Neural progenitor cell (in vitro differentiated cells): ENCODE measurements around the gene BSND. TPM values are rescaled to one million over a fixed set of nuclear protein-coding genes. Genes with fewer than 3 reads are reported as not detected.
"Not testable (repeated sequence)": the region's sequence is repeated elsewhere in the genome, so short reads cannot be mapped to it uniquely, and the experiment has no call there.

Source experiments
- DNase-seq: peaks from one replicate; pipeline ENCODE4 v3.0.0-alpha.2; 2016; ENCODE audit warnings: low spot score
- H2AFZ ChIP-seq: fragments of 200-600 bp; sonication (generic); replicated peaks from 2 replicates; pipeline ENCODE4 v1.6.1; 2016; ENCODE audit warnings: antibody characterized with exemption
- H3F3A ChIP-seq: fragments of 200-600 bp; sonication (generic); 2 replicates; pipeline ENCODE4 v1.6.1; 2016; ENCODE audit warnings: antibody characterized with exemption, low read depth
- H3K27ac ChIP-seq: fragments of 200-600 bp; sonication (generic); 2 replicates; pipeline ENCODE4 v1.5.1; 2016; ENCODE audit warnings: mild to moderate bottlenecking
- H3K27me3 ChIP-seq: fragments of 200-600 bp; sonication (generic); 2 replicates; pipeline ENCODE4 v1.6.1; 2016; ENCODE audit warnings: mild to moderate bottlenecking, moderate library complexity
- H3K36me3 ChIP-seq: fragments of 200-600 bp; sonication (generic); 2 replicates; pipeline ENCODE4 v1.5.1; 2016
- H3K4me1 ChIP-seq: fragments of 200-600 bp; sonication (generic); 2 replicates; pipeline ENCODE4 v1.6.1; 2016; ENCODE audit warnings: mixed run types
- H3K4me2 ChIP-seq: fragments of 200-600 bp; sonication (generic); 2 replicates; pipeline ENCODE4 v1.6.1; 2016
- H3K4me3 ChIP-seq: fragments of 200-600 bp; sonication (generic); 2 replicates; pipeline ENCODE4 v1.5.1; 2016
- H3K79me2 ChIP-seq: fragments of 200-600 bp; sonication (generic); 2 replicates; pipeline ENCODE4 v1.6.1; 2016; ENCODE audit warnings: low read depth
- H3K9ac ChIP-seq: fragments of 200-600 bp; sonication (generic); 2 replicates; pipeline ENCODE4 v1.6.1; 2016
- H3K9me3 ChIP-seq: fragments of 200-600 bp; sonication (generic); 2 replicates; pipeline ENCODE4 v1.5.1; 2016; ENCODE audit warnings: low read depth
- H4K20me1 ChIP-seq: fragments of 200-600 bp; sonication (generic); 2 replicates; pipeline ENCODE4 v1.6.1; 2016; ENCODE audit warnings: low read depth
- H3K27ac Mint-ChIP-seq: 3 replicates; pipeline ENCODE4 v1.8.0; 2021; ENCODE audit warnings: mixed read lengths
- H3K27me3 Mint-ChIP-seq: 2 replicates; pipeline ENCODE4 v1.8.0; 2022; ENCODE audit warnings: low read depth, mild to moderate bottlenecking, inconsistent platforms, moderate library complexity, mixed read lengths; ENCODE audit not compliant: insufficient read depth
- H3K36me3 Mint-ChIP-seq: 3 replicates; pipeline ENCODE4 v1.8.0; 2021; ENCODE audit warnings: mixed read lengths
- H3K4me1 Mint-ChIP-seq: 3 replicates; pipeline ENCODE4 v1.8.0; 2021; ENCODE audit warnings: mixed read lengths
- H3K4me3 Mint-ChIP-seq: 3 replicates; pipeline ENCODE4 v1.8.0; 2021; ENCODE audit warnings: mild to moderate bottlenecking, moderate library complexity, mixed read lengths
- H3K9me3 Mint-ChIP-seq: 3 replicates; pipeline ENCODE4 v1.8.0; 2020; ENCODE audit warnings: mixed read lengths
- EZH2 ChIP-seq: fragments of 200-600 bp; sonication (generic); IDR thresholded peaks from 2 replicates; pipeline ENCODE4 v1.6.1; 2017; ENCODE audit warnings: antibody characterized with exemption, mild to moderate bottlenecking, moderate library complexity
- EZH2phosphoT487 ChIP-seq: fragments of 200-600 bp; sonication (generic); IDR thresholded peaks from 2 replicates; pipeline ENCODE4 v1.6.1; 2017; ENCODE audit warnings: antibody characterized with exemption
- total RNA-seq: library from RNA; depleted of rRNA; stranded (reverse); fragments of >200 nt; gene quantifications from 2 replicates; pipeline ENCODE4 v1.2.3, GENCODE V29; 2015; ENCODE audit warnings: low replicate concordance
- TF ChIP-seq, protein P1 (sequence below): fragments of 200-600 bp; sonication (generic); IDR thresholded peaks from 2 replicates; pipeline ENCODE4 v1.5.1; 2017; ENCODE audit warnings: antibody characterized with exemption, mild to moderate bottlenecking

The BSND gene
- total RNA-seq, 1 donor from 2014 or later: not detected

DNA sequence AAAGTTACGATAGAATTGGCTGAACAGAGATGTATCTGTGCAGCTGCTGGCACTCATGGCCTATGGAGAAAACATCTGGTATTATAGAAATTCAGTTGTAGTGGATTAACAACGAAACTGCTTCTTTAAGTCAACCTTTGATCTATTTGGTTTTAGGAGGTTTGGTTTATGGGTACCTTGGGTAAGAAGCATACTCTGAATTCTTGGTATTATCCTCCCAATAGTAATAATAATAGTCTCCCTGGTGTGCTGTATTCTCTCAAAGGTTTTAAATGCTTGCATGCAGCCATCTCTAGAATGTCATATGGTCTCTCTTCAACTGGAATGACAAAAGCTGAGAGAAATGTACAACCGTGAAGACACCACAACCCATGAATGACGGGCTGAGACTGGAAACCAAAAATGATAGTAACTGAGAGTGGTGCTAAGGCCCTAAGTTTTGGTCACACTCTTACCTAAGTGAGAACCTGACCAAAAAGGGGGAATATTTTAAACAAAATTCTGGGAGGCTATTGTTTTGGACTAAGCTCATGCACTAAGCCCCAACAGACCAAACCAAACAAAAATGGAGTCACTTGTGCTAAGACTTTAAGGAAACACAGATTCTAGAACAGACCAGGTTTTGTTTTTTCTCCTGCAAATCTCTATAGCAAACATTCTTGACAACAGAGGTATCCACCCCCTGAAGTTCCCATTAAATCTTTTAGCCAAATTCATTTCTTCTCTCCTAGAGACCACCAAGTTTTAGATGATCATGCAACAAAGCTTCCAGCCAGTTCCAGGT, 35.9 kb upstream of the BSND start:
- TF ChIP-seq EZH2 (no peak), EZH2phosphoT487 (no peak)
- Histone ChIP-seq H3K27ac (no peak overlapping the region), H3K27me3 (no peaks in the 10 kb centered on the region), H3K9ac (no peak overlapping the region), H3F3A (no peaks in the 10 kb centered on the region), H2AFZ (no peak overlapping the region), H3K4me3 (no peak overlapping the region), H3K36me3 (no peaks in the 10 kb centered on the region), H3K4me2 (no peak overlapping the region), H3K79me2 (no peaks in the 10 kb centered on the region), H4K20me1 (no peaks in the 10 kb centered on the region), H3K4me1 (no peaks in the 10 kb centered on the region), H3K9me3 (peaks cover 9% of the 10 kb centered on the region)
- Mint-ChIP-seq H3K4me1 (peaks cover 3% of the 10 kb centered on the region), H3K4me3 (no peak overlapping the region), H3K36me3 (no peaks in the 10 kb centered on the region), H3K27ac (no peak overlapping the region), H3K9me3 (peaks cover 9% of the 10 kb centered on the region), H3K27me3 (peaks cover 9% of the 10 kb centered on the region)
- DNase-seq: no peak

DNA sequence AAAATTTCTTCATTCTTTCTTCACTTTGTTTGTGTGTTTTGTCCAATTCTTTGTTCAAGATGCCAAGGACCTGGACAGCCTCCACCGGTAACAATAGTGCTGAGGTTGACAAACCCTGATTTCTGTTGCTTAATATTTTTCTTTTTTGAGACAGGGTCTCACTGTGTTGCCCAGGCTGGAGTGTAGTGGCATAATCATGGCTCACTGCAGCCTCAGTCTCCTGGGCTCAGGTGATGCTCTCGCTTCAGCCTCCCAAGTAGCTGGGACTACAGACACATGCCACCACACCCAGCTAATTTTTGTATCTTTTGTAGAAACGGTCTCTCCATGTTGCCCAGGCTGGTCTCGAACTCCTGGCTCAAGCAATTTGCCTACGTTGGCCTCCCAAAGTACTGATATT, 34.9 kb upstream of the BSND start:
- not testable (repeated sequence) for H3F3A ChIP-seq, H3K4me3 Mint-ChIP-seq, H3K79me2 ChIP-seq, H3K9me3 Mint-ChIP-seq, H3K4me3 ChIP-seq, H2AFZ ChIP-seq, H3K27me3 Mint-ChIP-seq, H3K27ac ChIP-seq, H3K4me1 ChIP-seq, DNase-seq, H3K36me3 ChIP-seq, H3K9me3 ChIP-seq, H3K4me2 ChIP-seq, H4K20me1 ChIP-seq, H3K4me1 Mint-ChIP-seq, H3K27ac Mint-ChIP-seq, H3K36me3 Mint-ChIP-seq, H3K9ac ChIP-seq, H3K27me3 ChIP-seq

DNA sequence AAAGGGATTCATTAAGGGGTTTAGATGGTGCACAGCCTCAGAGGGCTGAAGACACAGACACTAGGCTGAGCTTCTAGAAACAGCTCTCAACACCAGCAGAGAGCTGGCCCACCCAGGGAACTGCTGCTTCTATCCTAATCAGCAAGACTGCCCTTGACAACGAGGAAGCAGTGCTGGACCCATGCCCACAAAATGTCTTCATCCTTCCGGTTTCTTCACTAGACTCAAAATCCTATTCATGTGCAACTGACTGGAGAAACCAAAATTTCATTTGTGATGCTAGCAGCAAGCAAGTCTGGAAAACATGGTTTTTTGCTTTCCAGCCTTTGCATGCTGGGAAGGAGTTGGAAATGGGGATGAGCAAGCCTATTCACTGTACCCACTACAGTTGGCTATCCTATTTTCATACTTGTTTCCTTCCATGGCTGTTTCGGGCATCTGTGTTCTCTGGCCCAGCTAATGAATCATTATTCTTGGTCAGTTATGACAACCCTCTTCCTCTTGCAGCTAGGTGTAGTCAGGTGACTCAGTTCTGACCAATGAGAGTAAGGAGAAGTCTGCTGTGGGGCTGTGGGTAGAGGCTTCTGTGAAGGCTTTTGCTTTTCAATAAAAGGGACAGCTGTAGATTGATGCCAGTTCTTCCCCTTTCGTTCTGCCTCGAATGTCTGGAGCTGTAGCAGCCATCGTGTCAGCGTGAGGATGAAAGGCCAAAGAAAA, 33.0 kb upstream of the BSND start:
- Mint-ChIP-seq H3K27me3 (peaks cover 15% of the 10 kb centered on the region), H3K4me3 (no peak overlapping the region), H3K36me3 (no peaks in the 10 kb centered on the region), H3K4me1 (peaks cover 3% of the 10 kb centered on the region), H3K9me3 (no peaks in the 10 kb centered on the region), H3K27ac (no peak overlapping the region)
- TF ChIP-seq EZH2: no peak
- no peak for TF ChIP-seq EZH2phosphoT487
- TF ChIP-seq, protein P1, sequence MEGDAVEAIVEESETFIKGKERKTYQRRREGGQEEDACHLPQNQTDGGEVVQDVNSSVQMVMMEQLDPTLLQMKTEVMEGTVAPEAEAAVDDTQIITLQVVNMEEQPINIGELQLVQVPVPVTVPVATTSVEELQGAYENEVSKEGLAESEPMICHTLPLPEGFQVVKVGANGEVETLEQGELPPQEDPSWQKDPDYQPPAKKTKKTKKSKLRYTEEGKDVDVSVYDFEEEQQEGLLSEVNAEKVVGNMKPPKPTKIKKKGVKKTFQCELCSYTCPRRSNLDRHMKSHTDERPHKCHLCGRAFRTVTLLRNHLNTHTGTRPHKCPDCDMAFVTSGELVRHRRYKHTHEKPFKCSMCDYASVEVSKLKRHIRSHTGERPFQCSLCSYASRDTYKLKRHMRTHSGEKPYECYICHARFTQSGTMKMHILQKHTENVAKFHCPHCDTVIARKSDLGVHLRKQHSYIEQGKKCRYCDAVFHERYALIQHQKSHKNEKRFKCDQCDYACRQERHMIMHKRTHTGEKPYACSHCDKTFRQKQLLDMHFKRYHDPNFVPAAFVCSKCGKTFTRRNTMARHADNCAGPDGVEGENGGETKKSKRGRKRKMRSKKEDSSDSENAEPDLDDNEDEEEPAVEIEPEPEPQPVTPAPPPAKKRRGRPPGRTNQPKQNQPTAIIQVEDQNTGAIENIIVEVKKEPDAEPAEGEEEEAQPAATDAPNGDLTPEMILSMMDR: no peak
- H3K4me2 ChIP-seq: no peak overlapping the region
- DNase-seq: no peak
- H3K27ac ChIP-seq: no peak overlapping the region
- H3K36me3 ChIP-seq: no peaks in the 10 kb centered on the region
- no peaks in the 10 kb centered on the region for H3K9me3 ChIP-seq
- H3K9ac ChIP-seq: no peak overlapping the region
- no peaks in the 10 kb centered on the region for H3F3A ChIP-seq
- no peaks in the 10 kb centered on the region for H3K27me3 ChIP-seq
- peak overlapping the region; percentile 17 for H2AFZ ChIP-seq
- H3K4me1 ChIP-seq: no peaks in the 10 kb centered on the region
- H3K4me3 ChIP-seq: no peak overlapping the region
- H3K79me2 ChIP-seq: no peaks in the 10 kb centered on the region
- H4K20me1 ChIP-seq: no peaks in the 10 kb centered on the region

DNA sequence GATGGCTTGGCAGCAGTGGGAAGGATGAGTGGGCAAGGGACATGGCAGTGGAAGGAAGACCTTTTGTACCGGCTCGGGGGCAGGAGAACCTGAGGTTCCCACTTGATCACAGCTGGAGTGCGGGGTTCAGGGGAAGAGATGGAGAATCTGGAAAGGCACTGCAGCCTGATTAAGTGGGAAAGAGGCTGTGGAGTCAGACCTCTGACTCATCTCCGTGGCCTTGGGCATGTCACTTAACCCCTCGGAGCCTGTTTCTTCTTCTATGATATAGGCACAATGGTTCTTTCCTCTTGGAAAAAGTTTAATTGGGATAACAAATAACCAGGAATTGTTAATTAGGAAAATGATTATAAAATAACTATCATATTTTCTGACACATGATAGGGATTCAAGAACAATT, 31.4 kb upstream of the BSND start:
- H2AFZ ChIP-seq: no peak overlapping the region
- H3K9ac ChIP-seq: no peak overlapping the region
- no peak overlapping the region for H3K4me3 ChIP-seq
- H3K4me3 Mint-ChIP-seq: no peak overlapping the region
- no peaks in the 10 kb centered on the region for H3K36me3 Mint-ChIP-seq
- TF ChIP-seq EZH2phosphoT487: no peak
- TF ChIP-seq, protein P1: no peak
- no peak overlapping the region for H3K4me2 ChIP-seq
- H3K27ac ChIP-seq: no peak overlapping the region
- H3K4me1 ChIP-seq: no peaks in the 10 kb centered on the region
- H3F3A ChIP-seq: no peaks in the 10 kb centered on the region
- no peaks in the 10 kb centered on the region for H3K36me3 ChIP-seq
- H3K27me3 Mint-ChIP-seq: peaks cover 15% of the 10 kb centered on the region
- no peaks in the 10 kb centered on the region for H3K9me3 ChIP-seq
- H3K27me3 ChIP-seq: no peaks in the 10 kb centered on the region
- no peak for DNase-seq
- H3K27ac Mint-ChIP-seq: no peak overlapping the region
- no peaks in the 10 kb centered on the region for H3K9me3 Mint-ChIP-seq
- H3K4me1 Mint-ChIP-seq: peaks cover 3% of the 10 kb centered on the region
- H4K20me1 ChIP-seq: no peaks in the 10 kb centered on the region
- no peaks in the 10 kb centered on the region for H3K79me2 ChIP-seq
